SH-SY5Y (cell line): ENCODE measurements around the gene PAQR8.

ENCODE experiments used
- GATA2 ChIP-seq: IDR thresholded peaks from 2 replicates; pipeline ENCODE4 v1.6.1; 2011; ENCODE audit warnings: mild to moderate bottlenecking, low read depth, low read length
- GATA3 ChIP-seq: IDR thresholded peaks from 2 replicates; pipeline ENCODE4 v1.6.1; 2011; ENCODE audit warnings: low read depth, mild to moderate bottlenecking, low read length, moderate library complexity

The PAQR8 gene

GRCh38 chr6:52395969-52396368 is 34.0 kb downstream of the PAQR8 start:
- no peak for TF ChIP-seq GATA3
- TF ChIP-seq GATA2: no peak

- no peak for TF ChIP-seq GATA3
- TF ChIP-seq GATA2: no peak
Measured at GRCh38 chr6:52399511-52400312, 37.8 kb downstream of the PAQR8 start.

GRCh38 chr6:52400313-52401041 is 38.5 kb downstream of the PAQR8 start:
- TF ChIP-seq GATA3: no peak
- no peak for TF ChIP-seq GATA2

GRCh38 chr6:52403086-52403485 is 41.1 kb downstream of the PAQR8 start:
- TF ChIP-seq GATA3: no peak
- no peak for TF ChIP-seq GATA2

- TF ChIP-seq GATA2 (peak; percentile 77; the same call in 1 of the 2 replicates), GATA3 (no peak)
Measured at GRCh38 chr6:52403627-52404026, 41.7 kb downstream of the PAQR8 start.

GRCh38 chr6:52405243-52405642 is 43.3 kb downstream of the PAQR8 start:
- no peak for TF ChIP-seq GATA2
- no peak for TF ChIP-seq GATA3

GRCh38 chr6:52407467-52407866 is 45.5 kb downstream of the PAQR8 start:
- no peak for TF ChIP-seq GATA3
- no peak for TF ChIP-seq GATA2

GRCh38 chr6:52409499-52409898 is 47.5 kb downstream of the PAQR8 start:
- TF ChIP-seq GATA2: no peak
- TF ChIP-seq GATA3: no peak

- TF ChIP-seq GATA2 (no peak), GATA3 (no peak)
Measured at GRCh38 chr6:52410979-52411378, 49.0 kb downstream of the PAQR8 start.

GRCh38 chr6:52411911-52412310 is 50.0 kb downstream of the PAQR8 start:
- no peak for TF ChIP-seq GATA2
- no peak for TF ChIP-seq GATA3

GRCh38 chr6:52415333-52415732 is 53.4 kb downstream of the PAQR8 start:
- TF ChIP-seq GATA2: no peak
- TF ChIP-seq GATA3: no peak

- TF ChIP-seq GATA3: no peak
- no peak for TF ChIP-seq GATA2
Measured at GRCh38 chr6:52415917-52416628, 54.1 kb downstream of the PAQR8 start.

GRCh38 chr6:52416629-52417151 is 54.7 kb downstream of the PAQR8 start:
- TF ChIP-seq GATA3 (no peak), GATA2 (no peak)

- TF ChIP-seq GATA2: no peak
- no peak for TF ChIP-seq GATA3
Measured at GRCh38 chr6:52417675-52418111, 55.7 kb downstream of the PAQR8 start.
